IMR-90 (cell line): Measurements from ENCODE around the gene SNCA. TPM values are rescaled to one million over a fixed set of nuclear protein-coding genes. Genes with fewer than 3 reads are reported as not detected.

Experiments
- ATAC-seq: fragments of 200-7000 bp; cut with Tn5 transposase; 2 replicates; pipeline ENCODE4 v1.9.1; 2020; ENCODE audit warnings: low read depth, mild to moderate bottlenecking, moderate library complexity
- BruUV-seq: library from RNA; stranded (reverse); fragments of 400-500 nt; replicated peaks from 2 replicates; lab custom pipeline; 2021; lab: Mats Ljungman, UMichigan
- CTCF ChIA-PET: fragments of 300-600 bp; formaldehyde crosslinking; extraction: SDS; loops from one replicate; lab custom pipeline; 2021; ENCODE audit warnings: antibody characterized with exemption; lab: Yijun Ruan, JAX
- POLR2A ChIA-PET: fragments of 300-600 bp; sonication (Branson Sonifier 250); formaldehyde crosslinking; loops from one replicate; lab custom pipeline; 2022; ENCODE audit warnings: antibody characterized with exemption; ENCODE audit not compliant: unreplicated experiment; lab: Charles Lee
- DNase-seq: peaks from one replicate; pipeline ENCODE4 v3.0.0; 2013
- H2AFZ ChIP-seq: replicated peaks from 2 replicates; pipeline ENCODE3; 2013; ENCODE audit warnings: low read length, mild to moderate bottlenecking; ENCODE audit not compliant: poor library complexity
- H2AK5ac ChIP-seq: 2 replicates; pipeline ENCODE4 v1.6.1; 2013; ENCODE audit warnings: low read depth, low read length, inconsistent platforms
- H2AK9ac ChIP-seq: replicated peaks from 2 replicates; pipeline ENCODE3; 2013; ENCODE audit warnings: mild to moderate bottlenecking, low read depth, low read length, moderate library complexity; ENCODE audit not compliant: poor library complexity
- H2BK120ac ChIP-seq: 2 replicates; pipeline ENCODE4 v1.6.1; 2013; ENCODE audit warnings: low read depth, low read length, inconsistent platforms
- H2BK15ac ChIP-seq: 3 replicates; pipeline ENCODE4 v1.6.1; 2013; ENCODE audit warnings: low read depth, low read length, inconsistent platforms
- H2BK20ac ChIP-seq: 2 replicates; pipeline ENCODE4 v1.6.1; 2013; ENCODE audit warnings: low read depth, mild to moderate bottlenecking, inconsistent platforms, low read length, moderate library complexity
- H2BK5ac ChIP-seq: 2 replicates; pipeline ENCODE4 v1.6.1; 2013; ENCODE audit warnings: mild to moderate bottlenecking, low read depth, low read length, inconsistent platforms; ENCODE audit not compliant: poor library complexity, severe bottlenecking
- H3K14ac ChIP-seq: replicated peaks from 2 replicates; pipeline ENCODE4 v1.6.1; 2013; ENCODE audit warnings: low read depth, low read length, inconsistent platforms
- H3K18ac ChIP-seq: 2 replicates; pipeline ENCODE4 v1.6.1; 2013; ENCODE audit warnings: low read depth, low read length, control low read depth
- H3K23ac ChIP-seq: 2 replicates; pipeline ENCODE4 v1.6.1; 2013; ENCODE audit warnings: low read depth, low read length, inconsistent platforms
- H3K27ac ChIP-seq: 2 replicates; pipeline ENCODE4 v1.5.1; 2013; ENCODE audit warnings: mild to moderate bottlenecking, control low read depth, low read length; ENCODE audit not compliant: insufficient read depth
- H3K27me3 ChIP-seq: 2 replicates; pipeline ENCODE4 v1.6.1; 2013; ENCODE audit warnings: low read length; ENCODE audit not compliant: control insufficient read depth, insufficient read depth
- H3K36me3 ChIP-seq: 2 replicates; pipeline ENCODE4 v1.6.1; 2013; ENCODE audit warnings: low read length, mixed read lengths; ENCODE audit not compliant: control insufficient read depth, insufficient read depth
- H3K4ac ChIP-seq: 2 replicates; pipeline ENCODE4 v1.6.1; 2013; ENCODE audit warnings: low read depth, low read length, inconsistent platforms
- H3K4me1 ChIP-seq: 2 replicates; pipeline ENCODE4 v1.6.1; 2013; ENCODE audit warnings: low read length, mixed read lengths; ENCODE audit not compliant: control insufficient read depth, insufficient read depth
- H3K4me2 ChIP-seq: 2 replicates; pipeline ENCODE4 v1.6.1; 2013; ENCODE audit warnings: low read depth, mild to moderate bottlenecking, control low read depth, low read length, moderate library complexity
- H3K4me3 ChIP-seq: 2 replicates; pipeline ENCODE4 v1.5.1; 2013; ENCODE audit warnings: low read depth, mild to moderate bottlenecking, control low read depth, low read length, moderate library complexity; ENCODE audit not compliant: insufficient read depth
- H3K56ac ChIP-seq: 2 replicates; pipeline ENCODE4 v1.6.1; 2013; ENCODE audit warnings: low read length, inconsistent platforms; ENCODE audit not compliant: insufficient read depth; ENCODE audit errors: extremely low read depth
- H3K79me1 ChIP-seq, 2 experiments: 2 replicates each; pipeline ENCODE4 v1.6.1; 2013; ENCODE audit warnings: low read length in 2 of 2, inconsistent platforms in 1 of 2, low read depth in 1 of 2
- H3K9ac ChIP-seq: 2 replicates; pipeline ENCODE4 v1.6.1; 2013; ENCODE audit warnings: low read depth, low read length, control low read depth
- H3K9me1 ChIP-seq: 2 replicates; pipeline ENCODE4 v1.6.1; 2013; ENCODE audit warnings: low read length, inconsistent platforms; ENCODE audit not compliant: insufficient read depth
- H3K9me3 ChIP-seq: 2 replicates; pipeline ENCODE4 v1.6.1; 2013; ENCODE audit warnings: low read length; ENCODE audit not compliant: control insufficient read depth, insufficient read depth
- H4K20me1 ChIP-seq: 2 replicates; pipeline ENCODE4 v1.6.1; 2013; ENCODE audit warnings: low read length, inconsistent platforms; ENCODE audit not compliant: insufficient read depth
- H4K5ac ChIP-seq: 2 replicates; pipeline ENCODE4 v1.6.1; 2013; ENCODE audit warnings: mild to moderate bottlenecking, low read depth, low read length, control low read depth
- H4K8ac ChIP-seq, 2 experiments: 2 replicates each; pipeline ENCODE4 v1.6.1; 2013; ENCODE audit warnings: low read depth in 2 of 2, low read length in 2 of 2, control low read depth in 1 of 2, inconsistent platforms in 1 of 2
- H4K91ac ChIP-seq: 2 replicates; pipeline ENCODE4 v1.6.1; 2013; ENCODE audit warnings: low read depth, low read length, inconsistent platforms; ENCODE audit not compliant: insufficient read depth
- BHLHE40 ChIP-seq: fragments of 150-350 bp; IDR thresholded peaks from 2 replicates; pipeline ENCODE4 v1.6.1; 2016; ENCODE audit warnings: mild to moderate bottlenecking, low read depth, low read length
- CEBPB ChIP-seq: IDR thresholded peaks from 2 replicates; pipeline ENCODE4 v1.6.1; 2012; ENCODE audit warnings: low read depth, low read length, improper control_type of control experiment
- CHD1 ChIP-seq: IDR thresholded peaks from 2 replicates; pipeline ENCODE4 v1.6.1; 2012; ENCODE audit warnings: low read depth, low read length, improper control_type of control experiment
- FOS ChIP-seq: fragments of 150-350 bp; IDR thresholded peaks from 2 replicates; pipeline ENCODE4 v1.6.1; 2016; ENCODE audit warnings: low read depth, low read length
- MAFK ChIP-seq: IDR thresholded peaks from 2 replicates; pipeline ENCODE4 v1.6.1; 2012; ENCODE audit warnings: low read depth, low read length, improper control_type of control experiment
- MAZ ChIP-seq: IDR thresholded peaks from 2 replicates; pipeline ENCODE4 v1.6.1; 2012; ENCODE audit warnings: low read depth, mild to moderate bottlenecking, low read length, improper control_type of control experiment, moderate library complexity, borderline replicate concordance
- MXI1 ChIP-seq: IDR thresholded peaks from 2 replicates; pipeline ENCODE4 v1.6.1; 2012; ENCODE audit warnings: low read depth, mild to moderate bottlenecking, low read length, moderate library complexity, borderline replicate concordance
- NFE2L2 ChIP-seq: fragments of 150-350 bp; IDR thresholded peaks from 2 replicates; pipeline ENCODE4 v1.6.1; 2016; ENCODE audit warnings: low read depth, mild to moderate bottlenecking, low read length
- POLR2A ChIP-seq: IDR thresholded peaks from 2 replicates; pipeline ENCODE4 v1.6.1; 2012; ENCODE audit warnings: mild to moderate bottlenecking, low read depth, low read length
- RAD21 ChIP-seq: IDR thresholded peaks from 2 replicates; pipeline ENCODE4 v1.6.1; 2012; ENCODE audit warnings: low read length, improper control_type of control experiment
- RCOR1 ChIP-seq: IDR thresholded peaks from 2 replicates; pipeline ENCODE4 v1.6.1; 2012; ENCODE audit warnings: mild to moderate bottlenecking, low read length, improper control_type of control experiment; ENCODE audit not compliant: insufficient replicate concordance
- RFX5 ChIP-seq: IDR thresholded peaks from 2 replicates; pipeline ENCODE4 v1.8.0; 2012; ENCODE audit warnings: low read depth, mild to moderate bottlenecking, low read length, moderate library complexity
- SMC3 ChIP-seq: fragments of 150-350 bp; IDR thresholded peaks from 2 replicates; pipeline ENCODE4 v1.6.1; 2016; ENCODE audit warnings: low read depth, mild to moderate bottlenecking, antibody characterized with exemption, low read length, moderate library complexity
- WGBS, 2 experiments: methylation state at CpG; one replicate each; pipeline versions ENCODE4 v1.1.5 to v1.1.7; 2013; ENCODE audit warnings: missing lambda C conversion rate in 2 of 2; ENCODE audit not compliant: insufficient read length in 1 of 2; ENCODE audit errors: extremely low coverage in 2 of 2; 5-methylcytosine and 5-hydroxymethylcytosine counted together
- dilution Hi-C: fragments of 300-500 bp; cut with HindIII; formaldehyde crosslinking; loops from one replicate; pipeline ENCODE4 v1.14.3; 2018; ENCODE audit warnings: low sequenced_read_pairs; ENCODE audit not compliant: unreplicated experiment
- in situ Hi-C: fragments of 300-500 bp; cut with MboI; formaldehyde crosslinking; loops from 3 replicates; pipeline ENCODE4 v1.14.3; 2019; ENCODE audit warnings: low sequenced_read_pairs, inconsistent platforms, mixed read lengths
- intact Hi-C: fragments of 100-400 bp; cut with micrococcal nuclease; formaldehyde crosslinking; loops from 2 replicates; pipeline ENCODE4 v1.10.0; 2022
- polyA plus RNA-seq, 3 experiments: library from polyadenylated mRNA; depleted of rRNA; stranded (reverse); fragments of >200 nt; gene quantifications; 2 replicates each; pipeline ENCODE4 v1.2.3, GENCODE V29; 2012; ENCODE audit warnings: low replicate concordance in 1 of 3
- total RNA-seq: library from RNA; depleted of rRNA; stranded (reverse); fragments of >200 nt; gene quantifications from 2 replicates; pipeline ENCODE4 v1.2.3, GENCODE V29; 2012
- TF ChIP-seq, protein P1 (sequence below): fragments of 150-350 bp; IDR thresholded peaks from 2 replicates; pipeline ENCODE4 v1.6.1; 2016; ENCODE audit warnings: low read depth, mild to moderate bottlenecking, low read length, moderate library complexity, borderline replicate concordance
- TF ChIP-seq, protein P2 (sequence below): conservative IDR thresholded peaks from 2 replicates; pipeline ENCODE4 v1.5.1; 2012; ENCODE audit warnings: mild to moderate bottlenecking, low read depth, low read length, improper control_type of control experiment
- TF ChIP-seq, protein P3 (sequence below): fragments of 150-350 bp; IDR thresholded peaks from 2 replicates; pipeline ENCODE4 v1.6.1; 2017; ENCODE audit warnings: mild to moderate bottlenecking, antibody characterized with exemption, low read length, low read depth

The SNCA gene
- total and polyA plus RNA-seq, 2 of the 4 experiments (the other 2 are of a cell fraction) = 0.36 to 0.46 TPM

- Histone ChIP-seq H2AK9ac (no peak overlapping the region), H3K4ac (no peak overlapping the region), H4K20me1 (no peaks in the 10 kb centered on the region), H4K5ac (no peak overlapping the region), H2BK15ac (no peak overlapping the region), H3K79me1 (no peaks in the 10 kb centered on the region), H3K27ac (no peak overlapping the region), H3K9ac (no peak overlapping the region), H4K91ac (no peak overlapping the region), H3K9me1 (no peaks in the 10 kb centered on the region), H4K8ac (no peak overlapping the region), H2BK120ac (no peak overlapping the region), H3K9me3 (no peaks in the 10 kb centered on the region), H3K56ac (no peak overlapping the region), H3K36me3 (no peaks in the 10 kb centered on the region), H3K4me2 (no peak overlapping the region), H3K14ac (no peak overlapping the region), H3K18ac (no peak overlapping the region), H2AFZ (no peak overlapping the region), H3K27me3 (no peaks in the 10 kb centered on the region), H3K23ac (no peak overlapping the region), H2BK20ac (no peak overlapping the region), H2AK5ac (no peak overlapping the region), H3K4me3 (no peak overlapping the region), H2BK5ac (no peak overlapping the region), H3K4me1 (peaks cover 2% of the 10 kb centered on the region; the same call in 1 of the 2 replicates)
- ChIA-PET POLR2A (no interaction called here), CTCF (no interaction called here)
- no CpG with 5 or more reads among the region's 2 CpGs for WGBS, 2 experiments
- no TSS peak for BruUV-seq
- TF ChIP-seq FOS (no peak), CHD1 (no peak), MAFK (no peak), SMC3 (no peak), RAD21 (no peak), CEBPB (no peak), BHLHE40 (no peak), MAZ (no peak), RFX5 (no peak), RCOR1 (no peak), NFE2L2 (no peak), POLR2A (no peak), MXI1 (no peak)
- TF ChIP-seq, protein P1, sequence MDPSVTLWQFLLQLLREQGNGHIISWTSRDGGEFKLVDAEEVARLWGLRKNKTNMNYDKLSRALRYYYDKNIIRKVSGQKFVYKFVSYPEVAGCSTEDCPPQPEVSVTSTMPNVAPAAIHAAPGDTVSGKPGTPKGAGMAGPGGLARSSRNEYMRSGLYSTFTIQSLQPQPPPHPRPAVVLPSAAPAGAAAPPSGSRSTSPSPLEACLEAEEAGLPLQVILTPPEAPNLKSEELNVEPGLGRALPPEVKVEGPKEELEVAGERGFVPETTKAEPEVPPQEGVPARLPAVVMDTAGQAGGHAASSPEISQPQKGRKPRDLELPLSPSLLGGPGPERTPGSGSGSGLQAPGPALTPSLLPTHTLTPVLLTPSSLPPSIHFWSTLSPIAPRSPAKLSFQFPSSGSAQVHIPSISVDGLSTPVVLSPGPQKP = no peak
- TF ChIP-seq, protein P2, sequence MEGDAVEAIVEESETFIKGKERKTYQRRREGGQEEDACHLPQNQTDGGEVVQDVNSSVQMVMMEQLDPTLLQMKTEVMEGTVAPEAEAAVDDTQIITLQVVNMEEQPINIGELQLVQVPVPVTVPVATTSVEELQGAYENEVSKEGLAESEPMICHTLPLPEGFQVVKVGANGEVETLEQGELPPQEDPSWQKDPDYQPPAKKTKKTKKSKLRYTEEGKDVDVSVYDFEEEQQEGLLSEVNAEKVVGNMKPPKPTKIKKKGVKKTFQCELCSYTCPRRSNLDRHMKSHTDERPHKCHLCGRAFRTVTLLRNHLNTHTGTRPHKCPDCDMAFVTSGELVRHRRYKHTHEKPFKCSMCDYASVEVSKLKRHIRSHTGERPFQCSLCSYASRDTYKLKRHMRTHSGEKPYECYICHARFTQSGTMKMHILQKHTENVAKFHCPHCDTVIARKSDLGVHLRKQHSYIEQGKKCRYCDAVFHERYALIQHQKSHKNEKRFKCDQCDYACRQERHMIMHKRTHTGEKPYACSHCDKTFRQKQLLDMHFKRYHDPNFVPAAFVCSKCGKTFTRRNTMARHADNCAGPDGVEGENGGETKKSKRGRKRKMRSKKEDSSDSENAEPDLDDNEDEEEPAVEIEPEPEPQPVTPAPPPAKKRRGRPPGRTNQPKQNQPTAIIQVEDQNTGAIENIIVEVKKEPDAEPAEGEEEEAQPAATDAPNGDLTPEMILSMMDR = no peak
- TF ChIP-seq, protein P3, sequence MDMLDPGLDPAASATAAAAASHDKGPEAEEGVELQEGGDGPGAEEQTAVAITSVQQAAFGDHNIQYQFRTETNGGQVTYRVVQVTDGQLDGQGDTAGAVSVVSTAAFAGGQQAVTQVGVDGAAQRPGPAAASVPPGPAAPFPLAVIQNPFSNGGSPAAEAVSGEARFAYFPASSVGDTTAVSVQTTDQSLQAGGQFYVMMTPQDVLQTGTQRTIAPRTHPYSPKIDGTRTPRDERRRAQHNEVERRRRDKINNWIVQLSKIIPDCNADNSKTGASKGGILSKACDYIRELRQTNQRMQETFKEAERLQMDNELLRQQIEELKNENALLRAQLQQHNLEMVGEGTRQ = no peak
- dilution Hi-C loops (no loop called here), in situ Hi-C loops (no loop called here), intact Hi-C loops (no loop called here)
- no peak for ATAC-seq
- DNase-seq = no peak
Measured at GRCh38 chr4:89720981-89721380, 116.0 kb downstream of the SNCA start.
